ENCODE data around the gene PBXIP1. TPM values are rescaled to one million over a fixed set of nuclear protein-coding genes. Genes with fewer than 3 reads are reported as not detected.

The PBXIP1 gene, protein sequence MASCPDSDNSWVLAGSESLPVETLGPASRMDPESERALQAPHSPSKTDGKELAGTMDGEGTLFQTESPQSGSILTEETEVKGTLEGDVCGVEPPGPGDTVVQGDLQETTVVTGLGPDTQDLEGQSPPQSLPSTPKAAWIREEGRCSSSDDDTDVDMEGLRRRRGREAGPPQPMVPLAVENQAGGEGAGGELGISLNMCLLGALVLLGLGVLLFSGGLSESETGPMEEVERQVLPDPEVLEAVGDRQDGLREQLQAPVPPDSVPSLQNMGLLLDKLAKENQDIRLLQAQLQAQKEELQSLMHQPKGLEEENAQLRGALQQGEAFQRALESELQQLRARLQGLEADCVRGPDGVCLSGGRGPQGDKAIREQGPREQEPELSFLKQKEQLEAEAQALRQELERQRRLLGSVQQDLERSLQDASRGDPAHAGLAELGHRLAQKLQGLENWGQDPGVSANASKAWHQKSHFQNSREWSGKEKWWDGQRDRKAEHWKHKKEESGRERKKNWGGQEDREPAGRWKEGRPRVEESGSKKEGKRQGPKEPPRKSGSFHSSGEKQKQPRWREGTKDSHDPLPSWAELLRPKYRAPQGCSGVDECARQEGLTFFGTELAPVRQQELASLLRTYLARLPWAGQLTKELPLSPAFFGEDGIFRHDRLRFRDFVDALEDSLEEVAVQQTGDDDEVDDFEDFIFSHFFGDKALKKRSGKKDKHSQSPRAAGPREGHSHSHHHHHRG
- total RNA-seq, result 64.6 and 68.4 TPM in 2 replicates

DNA sequence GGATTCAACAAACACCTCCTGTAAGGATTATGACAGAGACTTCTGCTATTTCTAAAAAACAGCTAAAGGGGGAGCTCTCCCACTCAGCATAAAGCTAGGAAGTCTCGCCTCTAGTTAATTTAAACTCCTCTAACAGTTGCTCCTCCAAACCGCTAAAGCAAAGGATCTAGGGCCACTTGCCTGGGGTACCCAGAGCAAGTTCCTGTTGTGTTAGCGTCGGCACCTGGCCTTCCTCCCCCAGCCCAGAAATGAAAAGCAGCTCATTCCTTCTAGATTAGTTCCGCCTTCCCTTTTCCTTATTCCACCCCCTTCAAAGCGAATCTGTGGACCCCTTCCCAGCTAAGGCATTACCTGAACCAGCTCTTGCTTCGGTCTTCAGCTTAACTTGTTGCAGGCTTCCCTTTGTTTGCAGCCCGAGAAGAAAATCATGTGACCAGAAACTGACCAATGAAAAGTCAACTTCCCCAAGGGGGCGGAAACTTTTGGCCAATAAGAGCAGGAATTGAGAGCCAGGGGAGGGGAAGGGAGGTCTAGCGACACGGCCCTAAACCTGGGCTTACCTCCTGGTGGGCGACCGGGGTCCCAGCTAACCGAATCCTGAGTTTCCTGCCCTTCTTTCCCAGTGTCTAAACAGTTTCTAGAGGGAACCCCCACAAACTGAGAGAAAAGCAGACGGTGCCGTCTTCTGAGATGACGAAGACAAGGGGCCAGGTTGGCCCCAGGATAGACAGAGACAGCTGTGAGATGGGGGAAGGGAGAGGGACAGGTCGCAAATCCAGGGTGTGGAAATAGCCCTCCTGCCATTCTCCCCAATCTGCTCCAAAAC is at the start of gene PBXIP1:
PBXIP1 (minus strand) TSS at position 382 of the 826 bp plus-strand sequence. CDS start 2,378 bp downstream, outside the sequence.
- intact Hi-C loops (cut with micrococcal nuclease), result loop anchor here (1.0 to 5.0 kb wide), 7 partner anchors 18 to 399 kb away; partner anchors contain the start of genes CKS1B, EFNA4, FLAD1 and UBE2Q1

DNA sequence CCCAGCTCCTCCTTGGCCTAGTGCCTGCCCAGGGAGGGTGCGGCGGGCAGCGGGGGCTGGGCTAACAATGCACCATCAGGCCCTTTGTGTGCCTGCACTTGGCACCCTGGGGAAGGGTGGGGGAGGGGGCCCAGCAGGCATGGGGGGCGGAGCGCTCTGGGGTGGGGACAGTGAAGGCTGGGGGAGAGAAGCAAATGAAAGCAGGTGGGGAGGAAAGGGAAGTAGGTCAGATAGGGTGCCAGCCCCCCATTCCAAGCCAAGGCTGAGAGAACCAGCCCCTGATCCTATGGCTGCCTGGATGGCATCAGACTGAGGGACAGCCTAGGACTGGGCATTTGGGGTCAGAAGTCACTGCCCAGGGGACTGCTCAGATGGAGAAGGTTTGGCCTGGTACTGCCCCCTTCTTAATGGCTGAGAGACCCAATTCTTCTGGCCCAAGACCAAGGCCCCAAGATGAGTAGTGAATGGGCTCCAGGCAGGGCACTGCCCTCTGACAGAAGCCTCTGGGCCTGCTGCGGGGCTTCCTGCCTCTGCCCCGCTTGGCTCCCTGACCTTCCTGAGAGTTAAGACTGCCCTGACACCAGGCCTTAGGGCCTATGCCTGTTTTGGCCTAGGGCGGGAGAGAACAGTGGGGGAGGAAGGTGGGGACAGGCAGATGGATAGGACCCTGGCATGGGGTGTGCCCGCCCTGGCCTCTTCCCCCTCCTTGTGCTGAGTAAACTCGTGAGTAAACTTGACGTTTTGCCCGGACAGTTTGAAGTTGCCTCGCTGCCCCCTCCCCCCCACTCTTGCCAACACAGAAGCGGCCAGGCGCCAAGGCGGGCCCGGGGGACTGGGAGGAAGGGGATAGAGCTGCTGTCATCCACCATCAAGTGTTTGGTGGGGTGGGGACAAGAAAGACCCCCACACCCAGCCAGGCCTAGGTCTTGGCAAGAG is 49.4 kb upstream of the PBXIP1 start:
- intact Hi-C loops (cut with micrococcal nuclease), result no loop called here

GRCh38 chr1:155004352-155005075 is 48.6 kb upstream of the PBXIP1 start:
- intact Hi-C loops (cut with micrococcal nuclease), result loop anchor here (5.0 kb wide), 1 partner anchor 1498 kb away; the partner anchor contains the start of gene MEF2D

DNA sequence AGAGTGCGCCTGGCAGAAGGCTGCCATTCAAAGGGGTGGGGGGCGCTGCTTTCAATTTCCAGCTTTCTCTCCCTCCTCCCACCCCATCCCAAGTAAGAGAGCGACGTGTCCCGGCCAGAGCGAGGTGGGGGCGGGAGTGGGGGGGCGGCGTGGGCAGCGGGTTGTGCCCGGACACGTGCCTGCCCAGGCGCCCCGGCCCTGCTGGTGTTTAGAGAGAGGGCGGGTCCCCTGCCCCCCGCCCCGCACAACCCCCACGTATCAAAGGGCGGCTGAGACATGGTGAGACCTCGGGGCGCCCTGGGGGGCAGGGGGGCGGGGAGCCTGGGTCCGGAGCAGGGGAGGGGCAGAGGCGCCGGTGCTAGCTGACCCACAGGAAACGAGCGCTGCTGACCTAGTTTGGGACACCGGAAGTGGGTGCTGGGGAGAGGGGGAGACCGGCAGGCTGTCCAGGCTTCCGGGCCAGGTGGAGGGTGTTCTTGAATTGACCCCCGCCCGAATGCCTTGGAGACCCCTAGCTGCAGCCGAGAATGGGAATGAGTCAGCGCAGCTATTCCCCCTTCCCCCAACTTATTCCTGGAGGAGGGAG is 48.0 kb upstream of the PBXIP1 start:
- intact Hi-C loops (cut with micrococcal nuclease), result loop anchor here (2.0 to 5.0 kb wide), 2 partner anchors 81 to 1498 kb away; partner anchors contain the start of gene MEF2D

DNA sequence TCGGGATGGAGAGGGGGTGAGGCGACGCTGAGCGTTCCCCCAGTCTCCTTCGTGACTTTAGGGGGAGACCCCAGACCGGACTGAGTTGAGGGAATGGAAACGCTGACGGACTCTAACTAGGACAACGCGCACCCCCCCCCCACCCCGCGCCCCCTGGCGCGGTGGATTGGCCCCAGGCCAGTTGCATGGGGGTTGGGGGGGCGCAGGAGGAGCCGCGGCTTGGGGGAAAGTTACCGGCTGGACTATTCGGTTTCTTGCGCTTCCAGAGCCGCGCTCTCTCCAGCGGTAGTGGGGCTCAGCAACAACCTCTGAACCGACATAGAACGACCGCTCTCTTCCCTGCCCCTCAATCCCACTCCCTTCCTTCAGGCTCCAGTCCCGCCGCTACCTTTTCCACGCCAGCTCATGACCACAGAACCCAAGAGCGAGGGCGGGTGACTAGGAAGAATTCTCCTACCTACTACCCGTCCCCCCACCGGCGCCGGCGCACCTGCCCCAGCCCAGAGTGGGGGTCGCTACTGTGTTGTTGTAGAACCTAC is 47.4 kb upstream of the PBXIP1 start:
- intact Hi-C loops (cut with micrococcal nuclease), result loop anchor here (2.0 to 5.0 kb wide), 2 partner anchors 82 to 1499 kb away; partner anchors contain the start of gene MEF2D

- intact Hi-C loops (cut with micrococcal nuclease), result loop anchor here (1.0 to 5.0 kb wide), 4 partner anchors 28 to 1500 kb away; partner anchors contain the start of genes CKS1B, EFNA4 and MEF2D
Observed at GRCh38 chr1:155002464-155003226, 46.7 kb upstream of the PBXIP1 start, which contains the start of gene ZBTB7B. TSS of gene ZBTB7B (plus strand) at chr1:155002802. CDS start at chr1:155014661, 11,859 bp downstream.

DNA sequence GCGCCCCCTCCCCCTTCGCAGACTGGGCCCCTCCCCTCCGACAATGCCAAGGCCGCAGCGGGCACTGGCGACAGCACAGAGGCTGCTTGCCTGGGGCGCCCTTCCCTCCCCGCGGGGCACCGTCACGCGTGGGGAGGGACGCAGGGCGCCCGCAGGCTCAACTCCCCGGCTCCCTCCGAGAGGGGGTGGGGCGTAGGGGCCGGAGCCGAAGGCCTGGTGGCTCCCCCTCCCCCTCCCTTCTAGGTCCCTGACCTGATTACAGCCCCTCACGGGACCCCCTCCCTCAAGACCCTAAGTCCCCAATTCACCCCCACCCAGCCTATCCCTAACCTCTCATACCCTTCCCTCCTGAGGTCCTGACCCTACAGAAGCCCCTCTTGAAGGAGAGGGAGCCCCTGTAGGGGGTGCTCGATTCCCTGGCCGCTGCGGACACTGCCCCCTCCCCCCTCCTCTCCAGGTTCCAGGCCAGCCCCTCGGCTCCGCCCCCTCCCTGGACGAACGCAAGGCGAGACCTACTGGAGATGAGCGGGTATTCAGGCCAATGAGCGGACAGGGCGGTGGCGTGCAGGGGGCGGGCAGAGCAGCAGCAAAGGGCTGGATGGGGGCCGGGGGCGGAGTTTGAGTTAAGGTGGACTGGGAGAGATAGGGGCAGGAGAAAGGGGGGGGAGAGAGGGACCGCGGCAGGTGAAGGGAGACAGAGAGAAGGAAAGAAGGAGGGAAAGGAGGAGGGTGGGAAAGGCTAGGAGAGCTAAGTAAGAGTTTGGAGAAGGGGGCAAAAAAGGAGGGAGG is 46.0 kb upstream of the PBXIP1 start:
- intact Hi-C loops (cut with micrococcal nuclease), result loop anchor here (1.0 to 5.0 kb wide), 7 partner anchors 19 to 1500 kb away; partner anchors contain the start of genes CKS1B, EFNA4, FLAD1 and MEF2D

DNA sequence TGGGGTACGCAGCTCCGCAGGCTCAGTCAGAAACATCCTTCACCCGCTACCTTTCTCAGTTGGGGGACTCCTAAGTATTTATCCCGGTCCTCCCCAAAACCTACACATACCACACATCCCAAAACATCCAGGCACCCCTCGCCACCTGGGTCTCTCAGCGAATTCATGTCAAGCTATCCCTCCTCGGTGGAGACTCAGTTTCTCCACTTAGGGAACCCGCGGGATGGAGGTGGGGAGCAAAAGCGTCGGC is 45.5 kb upstream of the PBXIP1 start:
- intact Hi-C loops (cut with micrococcal nuclease), result loop anchor here (1.0 to 5.0 kb wide), 4 partner anchors 18 to 1501 kb away; partner anchors contain the start of genes FLAD1 and MEF2D

GRCh38 chr1:155000726-155001424 is 45.0 kb upstream of the PBXIP1 start:
- intact Hi-C loops (cut with micrococcal nuclease), result loop anchor here (1.0 to 5.0 kb wide), 4 partner anchors 18 to 1501 kb away; partner anchors contain the start of genes FLAD1 and MEF2D

DNA sequence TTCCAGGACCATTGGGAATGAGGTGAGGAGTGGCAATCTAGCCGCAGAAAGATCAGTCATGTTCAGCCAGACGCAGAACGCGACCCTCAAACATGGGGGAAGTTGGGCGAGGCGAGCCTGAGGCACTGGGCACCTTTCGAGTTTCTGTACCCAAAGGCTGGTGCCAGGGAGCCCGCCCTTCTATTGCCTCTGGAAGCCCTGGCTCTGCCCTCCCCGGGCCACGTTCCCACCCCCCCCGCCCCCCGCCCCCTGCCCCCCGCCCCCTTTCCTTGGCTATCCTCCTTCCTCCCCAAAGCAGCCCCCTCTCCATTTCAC is 44.5 kb upstream of the PBXIP1 start:
- intact Hi-C loops (cut with micrococcal nuclease), result loop anchor here (5.0 kb wide), 1 partner anchor 1502 kb away; the partner anchor contains the start of gene MEF2D

DNA sequence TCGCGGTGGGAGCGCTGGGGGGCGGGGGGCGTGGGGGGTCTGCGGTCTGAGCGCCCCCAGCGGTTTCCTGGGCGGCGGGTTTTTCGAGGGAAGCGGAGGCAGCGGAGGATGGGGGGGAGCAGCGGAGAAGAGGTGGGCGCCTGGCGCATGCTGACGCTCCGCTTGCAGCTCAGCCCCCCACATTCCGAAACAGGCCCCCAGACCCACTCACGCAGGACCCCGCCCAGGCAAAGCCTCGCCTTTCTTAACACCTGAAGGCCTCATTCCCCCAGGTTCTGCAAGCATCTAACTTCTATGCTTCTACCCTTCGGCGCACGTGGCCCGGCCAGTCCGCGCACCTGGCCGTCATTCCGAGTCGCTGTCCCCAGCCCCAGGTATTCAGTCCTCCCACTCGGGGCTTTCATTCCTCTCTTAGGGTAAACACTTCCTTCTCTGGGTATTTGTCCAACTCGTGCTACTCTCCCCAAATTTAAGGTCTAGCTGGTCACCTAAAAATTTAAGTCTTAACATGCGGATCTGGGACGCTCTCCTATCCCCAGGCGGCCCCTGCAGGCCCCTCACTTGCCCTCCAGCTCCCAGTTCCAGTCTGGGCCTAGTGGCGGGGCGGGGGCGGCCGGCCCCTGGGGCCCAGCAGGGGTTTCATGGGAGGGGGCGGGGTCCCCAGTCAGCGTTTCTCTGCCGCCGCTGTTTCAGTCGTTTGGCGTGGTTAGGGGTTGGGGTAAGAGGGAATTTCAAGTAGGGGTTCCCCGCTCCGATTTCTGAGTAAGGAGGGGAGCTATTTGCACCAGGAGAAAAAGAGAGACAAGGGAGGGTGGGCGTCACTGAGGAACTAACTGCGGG is 43.9 kb upstream of the PBXIP1 start:
- intact Hi-C loops (cut with micrococcal nuclease), result loop anchor here (1.0 to 5.0 kb wide), 3 partner anchors 18 to 1503 kb away; partner anchors contain the start of genes ADAM15 and MEF2D

DNA sequence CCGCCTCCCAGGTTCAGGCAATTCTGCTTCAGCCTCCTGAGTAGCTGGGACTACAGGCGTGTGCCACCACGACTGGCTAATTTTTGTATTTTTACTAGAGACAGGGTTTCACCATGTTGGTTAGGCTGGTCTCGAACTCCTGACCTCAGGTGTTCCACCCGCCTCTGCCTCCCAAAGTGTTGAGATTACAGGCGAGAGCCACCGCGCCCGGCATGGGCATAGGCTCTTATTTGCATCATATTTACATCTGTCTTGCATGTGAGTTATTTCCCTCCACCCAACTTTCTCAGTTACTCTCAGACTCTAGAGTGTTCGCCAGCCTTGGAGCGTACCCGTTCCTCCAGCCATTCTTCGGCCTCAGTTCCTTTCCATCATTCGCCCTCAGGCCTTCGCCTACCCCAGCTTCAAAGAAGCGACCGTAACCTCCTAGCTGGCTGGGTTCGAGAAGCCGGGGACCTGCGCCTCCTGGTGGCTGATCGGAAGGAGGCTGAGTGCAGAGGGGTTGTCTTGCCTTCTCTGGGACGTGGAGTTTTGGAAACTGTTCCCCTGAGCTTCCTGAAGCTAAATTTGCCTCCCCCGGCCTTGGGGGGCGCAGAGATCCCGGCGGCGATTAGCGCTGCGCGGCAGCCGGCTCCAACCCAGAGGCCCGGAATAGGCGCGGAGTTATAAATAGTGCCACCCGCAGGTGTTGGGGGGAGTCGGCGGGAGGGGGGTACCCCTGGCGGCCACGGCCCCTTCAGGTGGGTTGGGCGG is 43.1 kb upstream of the PBXIP1 start:
- intact Hi-C loops (cut with micrococcal nuclease), result loop anchor here (1.0 to 2.0 kb wide), 2 partner anchors 18 to 52 kb away; partner anchors contain the start of gene ADAM15

DNA sequence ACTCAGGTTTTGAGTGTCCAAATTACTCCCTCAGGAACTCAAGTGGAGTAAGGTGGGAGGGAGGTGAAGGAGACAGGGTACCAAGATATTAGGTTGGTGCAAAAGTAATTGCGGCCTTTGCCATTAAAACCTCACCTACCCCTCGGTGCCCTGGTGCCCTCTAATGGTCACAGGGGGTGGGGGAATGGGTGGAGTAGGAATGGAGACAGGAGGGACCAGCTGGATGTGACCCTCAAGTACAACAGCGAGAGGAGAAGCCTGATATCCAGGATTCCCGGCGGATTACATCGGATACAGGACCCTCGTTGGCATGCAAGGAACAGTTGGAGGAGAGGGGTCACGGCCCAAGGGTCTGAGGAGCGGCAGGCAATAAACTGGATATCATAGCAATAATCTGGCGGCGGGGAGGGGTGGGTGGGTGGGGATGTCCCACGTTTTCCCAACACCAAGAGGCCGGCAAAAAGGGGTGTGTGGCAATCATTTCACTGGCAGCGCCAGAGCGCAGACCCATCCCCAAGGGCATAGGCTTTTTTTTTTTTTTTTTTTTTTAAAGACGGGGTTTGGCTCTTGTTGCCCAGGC is 42.4 kb upstream of the PBXIP1 start:
- intact Hi-C loops (cut with micrococcal nuclease), result loop anchor here (2.0 kb wide), 1 partner anchor 53 kb away; the partner anchor contains the start of gene ADAM15

All from T-helper 2 cell treated with Interferon-gamma antibody and Interleukin-4, amounts not matched to agents 100 ng/mL and 5 ng/mL, for 36 hours (primary cell).